ENCODE data around the gene CHPF.

Gene CHPF

DNA sequence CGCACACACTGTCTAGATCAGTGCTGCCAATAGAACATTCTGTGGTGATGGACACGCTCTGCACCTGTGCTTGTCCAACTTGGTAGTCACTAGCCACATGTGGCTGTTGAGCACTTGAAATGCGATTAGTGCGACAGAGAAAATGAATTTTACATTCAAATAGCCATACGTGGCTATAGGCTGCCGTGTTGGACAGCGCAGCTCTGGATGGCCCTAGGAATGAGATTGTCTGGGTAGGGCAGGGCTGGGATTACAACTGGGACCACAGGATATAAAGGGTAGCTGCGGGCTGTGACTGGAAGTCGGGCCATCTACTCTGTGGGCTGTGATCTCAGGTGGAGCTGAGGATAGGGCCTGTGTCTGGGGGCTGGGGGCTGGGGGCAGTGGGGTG, 24.1 kb downstream of the CHPF start:
- Histone ChIP-seq H4K20me1 (peaks cover 0 to 38% (median 7%) of the 10 kb centered on the region in 11 experiments; a peak in 12 of 22 replicates), H3K36me3 (no peaks in the 10 kb centered on the region), H3K4me2 (no peak overlapping the region), H3K4me1 (peaks cover 19 to 74% (median 60%) of the 10 kb centered on the region in 10 experiments), H3K9ac (no peak overlapping the region), H3K4me3 (no peak overlapping the region), H3K27me3 (peaks cover 33 to 56% (median 43%) of the 10 kb centered on the region in 11 experiments), H3K9me3 (replicated peaks in 1 of 11) (no peaks in the 10 kb centered on the region), H3K27ac (no peak overlapping the region)
- TF ChIP-seq Cebpa-rat (IDR thresholded peaks at IDR 0.05) = no peak

DNA sequence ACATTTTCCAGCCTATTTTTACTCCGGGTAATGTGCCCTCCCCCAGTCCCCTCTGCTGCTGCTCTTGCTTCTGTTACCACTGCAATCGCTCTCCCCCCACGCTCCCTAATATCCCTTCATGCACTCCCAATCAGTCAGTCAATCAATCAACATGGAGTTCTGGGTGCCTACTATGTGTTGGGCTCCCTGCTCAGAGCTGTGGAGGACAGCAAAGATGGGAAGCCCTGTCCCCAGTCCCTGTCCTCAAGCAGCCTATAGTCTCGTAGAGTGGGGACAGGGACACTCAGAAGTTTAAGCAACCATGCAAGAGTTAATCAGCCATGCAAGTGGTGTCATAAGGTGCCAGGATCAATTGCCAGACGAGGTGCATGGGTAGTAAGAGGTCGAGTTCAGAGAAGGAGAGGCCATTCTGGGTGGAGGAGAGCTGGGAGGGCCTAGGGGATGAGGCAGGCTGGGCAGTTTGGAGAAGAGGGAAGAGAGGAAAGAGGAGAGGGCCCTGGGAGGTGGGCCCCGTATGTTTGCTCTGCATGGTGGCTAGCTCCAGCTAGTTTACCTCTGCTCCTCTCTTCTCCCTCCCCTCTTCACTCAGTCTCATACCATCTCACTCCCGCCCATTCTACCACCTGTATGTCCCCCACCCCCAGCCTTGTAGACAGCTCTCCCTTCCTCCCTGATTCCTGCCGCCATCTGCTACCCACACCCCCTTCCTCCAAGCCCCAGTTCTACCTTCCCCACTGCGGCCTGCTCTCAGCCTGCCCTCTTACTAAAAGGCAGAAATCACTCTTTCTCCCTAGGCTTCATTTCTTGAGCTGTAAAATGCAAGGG, 25.4 kb downstream of the CHPF start:
- H3K9ac ChIP-seq = no peak overlapping the region
- H3K4me3 ChIP-seq = no peak overlapping the region
- peaks cover 0 to 52% (median 12%) of the 10 kb centered on the region in 11 experiments; a peak in 12 of 22 replicates for H4K20me1 ChIP-seq
- peaks cover 22 to 56% (median 38%) of the 10 kb centered on the region in 11 experiments for H3K27me3 ChIP-seq
- H3K4me2 ChIP-seq = peak overlapping the region in 9 of 11 experiments; percentile 52 to 96 (median 92); a peak in 12 of 22 replicates
- H3K27ac ChIP-seq = no peak overlapping the region
- H3K9me3 ChIP-seq (replicated peaks in 1 of 11) = no peaks in the 10 kb centered on the region
- no peak for TF ChIP-seq Cebpa-rat (IDR thresholded peaks at IDR 0.05)
- H3K4me1 ChIP-seq = peaks cover 30 to 82% (median 69%) of the 10 kb centered on the region in 10 experiments
- H3K36me3 ChIP-seq = no peaks in the 10 kb centered on the region

- no peaks in the 10 kb centered on the region for H3K36me3 ChIP-seq
- peaks cover 34 to 84% (median 72%) of the 10 kb centered on the region in 10 experiments for H3K4me1 ChIP-seq
- H4K20me1 ChIP-seq = peaks cover 0 to 65% (median 19%) of the 10 kb centered on the region in 11 experiments; a peak in 13 of 22 replicates
- H3K27ac ChIP-seq = no peak overlapping the region
- peak overlapping the region; percentile 52 to 96 (median 74) for H3K4me2 ChIP-seq
- peaks cover 9 to 56% (median 31%) of the 10 kb centered on the region in 11 experiments for H3K27me3 ChIP-seq
- no peak overlapping the region for H3K4me3 ChIP-seq
- no peak for TF ChIP-seq Cebpa-rat (IDR thresholded peaks at IDR 0.05)
- no peaks in the 10 kb centered on the region for H3K9me3 ChIP-seq (replicated peaks in 1 of 11)
- no peak overlapping the region for H3K9ac ChIP-seq
Measured at GRCh38 chr2:219516888-219517287, 26.7 kb downstream of the CHPF start.

DNA sequence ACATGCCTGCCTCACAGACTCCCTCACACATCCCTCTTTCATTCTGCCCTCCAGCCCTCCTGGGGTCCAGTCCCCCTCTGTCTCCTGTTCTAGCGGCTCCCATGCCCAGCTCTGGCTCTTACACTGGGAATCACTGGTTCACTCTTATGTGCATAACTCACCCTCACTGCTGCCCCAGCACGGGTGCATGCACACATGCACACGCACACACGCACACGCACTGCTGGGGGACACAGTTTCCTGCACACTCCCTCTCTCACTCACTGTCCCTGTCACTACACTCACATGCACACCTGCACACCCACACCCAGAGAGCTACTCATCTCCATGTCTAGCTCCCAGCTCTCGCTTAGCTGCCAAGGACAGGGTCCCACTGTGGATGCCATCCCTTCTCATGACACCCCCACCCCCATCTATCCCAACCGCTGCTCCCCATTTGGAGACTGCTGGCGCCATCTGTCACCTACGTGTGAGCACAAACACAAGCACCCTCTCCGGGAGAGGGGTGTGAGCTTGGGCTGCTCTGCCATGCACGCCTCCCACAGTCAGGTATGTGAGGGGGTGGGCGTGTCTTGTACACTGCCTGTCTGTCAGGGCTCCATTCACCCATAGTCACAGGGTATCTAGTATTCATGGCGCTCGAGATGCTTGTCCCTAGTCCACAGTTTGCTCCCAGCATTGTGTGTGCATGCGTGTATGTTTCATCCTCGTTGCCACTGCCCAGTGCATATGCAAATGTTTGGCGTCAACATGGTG, 27.6 kb downstream of the CHPF start:
- Histone ChIP-seq H3K27ac (no peak overlapping the region), H3K36me3 (no peaks in the 10 kb centered on the region), H3K4me2 (peak overlapping the region in 9 of 11 experiments; percentile 52 to 96 (median 92); a peak in 18 of 22 replicates), H3K9ac (no peak overlapping the region), H3K9me3 (replicated peaks in 1 of 11) (no peaks in the 10 kb centered on the region), H4K20me1 (peaks cover 0 to 66% (median 19%) of the 10 kb centered on the region in 11 experiments; a peak in 13 of 22 replicates), H3K4me1 (peaks cover 34 to 83% (median 72%) of the 10 kb centered on the region in 10 experiments), H3K4me3 (no peak overlapping the region), H3K27me3 (peaks cover under 1 to 55% (median 23%) of the 10 kb centered on the region in 11 experiments; a peak in 19 of 22 replicates)
- no peak for TF ChIP-seq Cebpa-rat (IDR thresholded peaks at IDR 0.05)

GRCh38 chr2:219514836-219515235, 28.8 kb downstream of the CHPF start:
- Histone ChIP-seq H3K4me1 (peaks cover 44 to 88% (median 81%) of the 10 kb centered on the region in 10 experiments), H3K27me3 (peaks cover 0 to 59% (median 20%) of the 10 kb centered on the region in 11 experiments; a peak in 13 of 22 replicates), H3K4me3 (no peak overlapping the region), H3K4me2 (peak overlapping the region in 10 of 11 experiments; percentile 75 to 96 (median 88); a peak in 18 of 22 replicates), H4K20me1 (peaks cover 0 to 66% (median 19%) of the 10 kb centered on the region in 11 experiments; a peak in 14 of 22 replicates), H3K9me3 (replicated peaks in 1 of 11) (no peaks in the 10 kb centered on the region), H3K36me3 (no peaks in the 10 kb centered on the region), H3K27ac (no peak overlapping the region), H3K9ac (peak overlapping the region in 1 of 11 experiments; percentile 19; a peak in 2 of 22 replicates)
- no peak for TF ChIP-seq Cebpa-rat (IDR thresholded peaks at IDR 0.05)

GRCh38 chr2:219514196-219514761, 29.3 kb downstream of the CHPF start, which contains the start of gene ASIC4:
Gene ASIC4, plus strand, starts transcription at chr2:219514482. Its CDS starts 243 bp downstream, at chr2:219514725.
- Histone ChIP-seq H3K9ac (peak within 1 kb of the TSS in 4 of 11 experiments; percentile 15 to 59 (median 37); a peak in 7 of 22 replicates), H3K9me3 (replicated peaks in 1 of 11) (no peaks in the 10 kb centered on the region), H3K27ac (no peak within 1 kb of the TSS), H3K36me3 (no peaks in the 10 kb centered on the region), H3K4me3 (0 out of 20 replicates have a peak within 1 kb of the TSS, but pooled peaks of 4 of the 10 experiments have one; percentile 6 to 29 (median 20)), H4K20me1 (peaks cover 0 to 70% (median 19%) of the 10 kb centered on the region in 11 experiments; a peak in 14 of 22 replicates), H3K27me3 (peaks cover 0 to 63% (median 20%) of the 10 kb centered on the region in 11 experiments; a peak in 13 of 22 replicates), H3K4me2 (peak within 1 kb of the TSS; percentile 75 to 96 (median 87)), H3K4me1 (peaks cover 48 to 93% (median 87%) of the 10 kb centered on the region in 10 experiments)
- TF ChIP-seq Cebpa-rat (IDR thresholded peaks at IDR 0.05) = no peak

GRCh38 chr2:219513787-219514186, 29.8 kb downstream of the CHPF start:
- Histone ChIP-seq H3K9ac (peak overlapping the region in 4 of 11 experiments; percentile 15 to 59 (median 37); a peak in 7 of 22 replicates), H3K4me2 (peak overlapping the region; percentile 75 to 96 (median 87)), H3K27me3 (peaks cover 0 to 63% (median 20%) of the 10 kb centered on the region in 11 experiments; a peak in 13 of 22 replicates)

More at GRCh38 chr2:219513787-219514186, 29.8 kb downstream of the CHPF start:
- Histone ChIP-seq H3K4me1 (peaks cover 48 to 98% (median 92%) of the 10 kb centered on the region in 10 experiments), H3K27ac (no peak overlapping the region), H3K36me3 (no peaks in the 10 kb centered on the region), H4K20me1 (peaks cover 0 to 70% (median 19%) of the 10 kb centered on the region in 11 experiments; a peak in 14 of 22 replicates), H3K4me3 (0 out of 20 replicates have a peak overlapping the region, but pooled peaks of 4 of the 10 experiments have one; percentile 6 to 29 (median 20)), H3K9me3 (replicated peaks in 1 of 11) (no peaks in the 10 kb centered on the region)
- TF ChIP-seq Cebpa-rat (IDR thresholded peaks at IDR 0.05) = no peak
